HG02642 (cell line): ENCODE data around the gene RP2.
A peak's percentile ranks its signal among the peaks of the same experiment; 100 is the strongest.

Source experiments
- ATAC-seq: cut with Tn5 transposase; IDR thresholded peaks from one replicate; pipeline ENCODE4 v1.9.1; 2021; ENCODE audit warnings: mild to moderate bottlenecking; ENCODE audit not compliant: unreplicated experiment, poor library complexity

Gene RP2

DNA sequence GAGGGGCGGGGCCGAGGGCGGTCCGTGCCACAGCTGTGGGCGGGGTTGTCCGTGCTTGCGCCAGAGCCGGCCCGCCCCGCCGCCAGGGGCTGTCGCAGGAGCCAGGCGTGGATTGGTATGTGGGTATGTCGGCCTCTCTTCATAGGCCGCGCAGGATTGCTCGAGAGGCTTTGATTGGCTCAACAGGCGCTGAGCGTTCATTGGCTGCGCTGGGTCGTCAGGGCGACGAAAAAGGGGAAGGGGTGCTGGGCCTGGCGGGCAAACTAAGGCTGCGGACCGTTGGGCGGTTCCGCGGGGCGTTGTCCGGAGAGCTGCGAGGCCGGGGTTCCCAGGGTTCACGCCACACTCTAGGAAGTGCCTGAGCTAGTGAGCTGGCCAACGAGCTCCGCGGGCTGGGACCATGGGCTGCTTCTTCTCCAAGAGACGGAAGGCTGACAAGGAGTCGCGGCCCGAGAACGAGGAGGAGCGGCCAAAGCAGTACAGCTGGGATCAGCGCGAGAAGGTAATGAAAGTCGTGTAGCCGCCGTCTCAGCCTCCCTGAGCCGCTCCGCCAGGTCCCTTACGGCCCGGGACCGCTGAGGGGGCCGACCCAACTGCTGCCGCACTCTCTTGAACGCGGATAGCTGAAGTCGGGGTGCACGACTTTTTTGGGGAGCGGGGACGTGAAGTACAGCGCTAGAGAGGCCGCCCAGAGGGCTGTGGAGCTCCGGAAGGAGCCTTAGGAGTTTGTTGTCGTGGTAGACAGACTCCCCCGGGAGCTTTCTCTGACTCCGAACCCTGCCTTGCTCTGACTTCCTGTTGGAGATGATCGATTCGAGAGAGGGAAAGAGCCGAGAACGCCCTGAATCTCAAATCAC, at the start of gene RP2:
Gene RP2 (plus strand): TSS at position 343 of the 857 bp plus-strand sequence. CDS start 58 bp downstream, at position 401.
- ATAC-seq: peak; percentile 96

DNA sequence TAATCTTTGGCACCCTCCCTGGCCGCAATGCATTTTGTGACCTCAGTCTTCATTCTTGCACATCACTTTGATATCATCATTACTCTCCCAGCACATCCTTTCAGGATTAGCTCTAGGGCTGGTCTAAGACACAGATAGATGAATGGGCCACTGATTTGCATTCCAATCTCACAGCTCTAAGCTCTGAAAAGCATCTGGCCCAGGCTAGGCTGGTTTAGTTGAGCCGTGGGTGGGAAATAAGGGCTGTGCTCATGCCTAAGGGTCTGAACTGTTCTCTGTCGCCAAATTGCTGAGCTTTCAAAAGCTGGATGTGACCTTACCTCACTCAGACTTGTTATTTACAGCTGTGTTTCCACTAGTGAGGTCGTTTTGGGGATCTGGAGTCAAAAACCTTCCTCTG, 47.9 kb upstream of the RP2 start:
- no peak for ATAC-seq

DNA sequence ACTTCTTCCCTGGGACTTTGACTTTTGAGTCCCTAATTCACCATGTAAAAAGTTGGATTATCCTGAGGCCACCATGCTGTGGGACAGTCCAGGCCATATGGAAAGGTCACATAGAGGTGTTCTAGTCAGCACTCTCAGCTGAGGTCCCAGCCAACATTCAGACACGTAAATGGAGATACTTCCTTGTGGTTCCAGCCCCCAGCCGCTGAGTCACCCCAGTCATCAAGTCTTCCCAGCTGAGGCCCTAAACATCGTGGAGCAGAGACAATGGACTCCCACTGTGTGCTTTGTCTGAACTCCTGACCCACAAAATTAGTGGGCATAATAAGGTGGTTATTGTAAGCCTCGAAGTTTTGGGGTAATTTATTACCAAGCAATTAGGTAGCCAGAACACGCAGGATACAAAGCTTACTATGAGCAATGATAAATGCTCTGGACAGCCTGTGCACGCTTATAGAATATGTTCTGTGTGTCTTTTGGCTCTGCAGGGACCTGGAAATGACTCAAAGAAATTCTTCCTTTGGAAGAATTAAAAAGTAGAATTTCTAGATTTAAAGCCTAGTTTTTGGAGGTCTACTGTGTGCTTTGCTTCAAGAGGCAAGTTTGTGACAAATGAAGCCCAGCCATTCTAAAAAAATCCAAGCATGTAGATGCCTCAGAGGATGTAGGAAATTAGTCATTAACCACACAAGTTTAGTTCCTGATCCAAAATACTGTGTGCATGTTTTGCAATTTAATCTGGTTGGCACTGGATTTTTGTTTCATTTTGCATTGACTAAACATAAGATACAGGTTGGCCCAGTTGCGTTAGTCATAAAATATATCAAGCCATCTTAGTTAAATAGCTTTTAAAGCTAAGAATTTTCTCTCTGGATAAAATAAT, 44.7 kb upstream of the RP2 start:
- no peak for ATAC-seq

DNA sequence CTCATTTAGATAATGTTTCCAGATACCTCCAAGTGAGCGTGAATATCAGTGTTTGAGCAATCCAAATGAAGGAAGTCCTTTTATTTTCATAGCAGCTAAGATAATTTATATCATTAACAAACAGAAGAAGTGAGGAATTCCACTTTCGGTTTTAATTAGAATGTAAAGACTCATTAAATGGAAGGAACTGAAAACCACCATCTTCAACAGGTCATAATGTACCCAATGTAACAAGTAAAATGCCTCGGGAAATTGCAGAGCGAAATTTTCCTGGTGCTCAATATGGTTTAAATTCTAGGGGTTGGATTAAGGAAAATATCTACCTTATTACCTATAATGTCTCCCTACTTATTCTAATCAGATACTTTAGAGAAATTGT, 44.0 kb upstream of the RP2 start:
- ATAC-seq: no peak

DNA sequence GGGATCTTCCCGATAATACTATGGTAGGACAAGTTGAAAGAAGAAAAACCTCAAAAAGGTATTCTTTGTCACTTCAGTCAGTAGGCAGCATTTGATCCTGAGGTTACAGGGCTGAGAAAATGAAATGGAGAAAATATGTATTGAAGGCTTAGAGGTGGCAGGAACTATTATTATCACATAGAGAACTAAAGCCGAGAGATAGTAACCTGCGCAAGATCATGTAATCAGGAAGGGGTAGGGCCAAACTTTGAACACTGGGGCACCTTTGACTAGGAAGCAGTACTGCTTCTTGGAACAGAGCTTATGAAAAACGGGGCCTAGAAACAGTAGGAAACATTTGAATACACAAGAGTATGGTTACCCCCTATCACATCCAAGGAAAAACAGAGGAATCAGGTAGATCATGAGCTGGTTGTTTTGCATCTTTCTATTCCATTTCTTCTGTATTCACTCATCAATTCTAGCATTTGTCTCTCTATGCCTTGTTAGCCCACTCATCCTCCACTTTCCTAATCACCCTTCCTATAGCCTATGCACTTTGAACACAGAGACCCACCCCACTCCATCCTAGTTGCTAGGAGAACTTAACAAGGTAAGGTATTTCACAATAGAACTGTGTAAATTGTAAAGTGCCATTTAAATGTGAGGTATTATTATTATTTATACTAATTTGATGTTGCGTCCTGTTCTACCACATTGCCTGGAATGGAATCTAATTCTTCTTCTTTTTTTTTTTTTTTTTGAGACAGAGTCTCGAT, 43.3 kb upstream of the RP2 start:
- no peak for ATAC-seq

DNA sequence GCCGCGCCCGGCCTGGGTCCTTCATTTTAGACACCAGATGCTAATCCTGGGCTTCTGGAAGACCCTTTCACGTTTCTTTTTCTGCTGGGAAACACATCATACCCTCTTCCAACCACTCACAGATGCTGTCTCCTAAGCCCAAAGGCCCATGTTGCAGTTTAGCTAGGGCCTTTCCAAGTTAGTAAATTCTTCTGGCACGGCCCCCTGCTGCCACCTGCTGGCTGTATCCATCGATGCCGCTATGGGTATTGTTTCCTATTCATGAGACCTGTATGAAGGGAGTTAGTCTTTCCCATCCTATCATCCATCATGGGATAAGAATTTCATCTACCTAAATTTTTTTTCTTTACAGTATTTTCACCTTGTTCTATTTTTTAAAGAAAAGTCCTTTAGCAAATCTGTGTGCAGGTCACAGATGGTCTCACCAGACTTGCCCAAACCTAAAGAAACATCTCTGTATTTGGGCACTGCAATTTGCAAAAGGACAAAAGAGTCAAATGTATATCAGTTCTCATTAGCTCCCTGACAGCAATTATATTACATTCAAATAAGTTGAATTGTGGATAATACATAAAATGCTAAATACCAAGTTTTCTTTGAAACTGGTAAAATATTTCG, 40.2 kb upstream of the RP2 start:
- ATAC-seq: no peak

DNA sequence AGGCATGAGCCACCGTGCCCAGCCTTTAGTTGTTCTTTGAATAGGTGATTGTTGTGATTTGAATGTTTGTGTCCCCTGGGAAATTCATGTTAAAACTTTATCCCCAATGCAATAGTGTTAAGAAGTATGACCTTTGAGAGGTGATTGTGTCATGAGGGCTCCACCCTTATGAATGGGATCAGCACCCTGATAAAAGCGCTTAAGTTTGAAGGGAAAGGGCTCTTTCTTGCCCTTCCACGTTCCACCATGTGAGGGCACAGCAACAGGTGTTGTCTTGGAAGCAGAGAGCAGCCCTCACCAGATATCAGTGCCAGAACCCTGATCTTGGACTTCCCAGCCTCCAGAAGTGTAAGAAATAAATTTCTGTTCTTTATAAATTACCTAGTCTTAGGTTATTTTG, 33.7 kb upstream of the RP2 start:
- no peak for ATAC-seq

DNA sequence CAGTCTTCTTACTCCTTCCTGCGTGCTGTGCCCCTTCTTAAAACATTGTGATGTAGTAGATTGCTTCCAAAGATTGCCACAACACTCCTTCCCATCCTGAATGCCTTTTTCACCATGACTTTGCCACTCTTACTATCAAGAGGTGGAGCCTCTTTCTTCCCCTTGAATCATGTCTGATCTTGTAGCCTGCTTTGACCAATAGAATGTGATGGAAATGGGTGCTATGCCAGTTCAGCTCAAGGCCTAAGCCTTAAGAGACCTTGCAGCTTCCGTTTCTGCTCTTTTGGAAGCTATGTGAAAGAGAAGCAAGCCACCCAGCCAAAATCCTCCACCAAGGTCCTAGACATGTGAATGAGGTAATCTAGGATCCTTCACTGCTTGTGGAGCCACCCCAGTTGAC, 31.6 kb upstream of the RP2 start:
- no peak for ATAC-seq

DNA sequence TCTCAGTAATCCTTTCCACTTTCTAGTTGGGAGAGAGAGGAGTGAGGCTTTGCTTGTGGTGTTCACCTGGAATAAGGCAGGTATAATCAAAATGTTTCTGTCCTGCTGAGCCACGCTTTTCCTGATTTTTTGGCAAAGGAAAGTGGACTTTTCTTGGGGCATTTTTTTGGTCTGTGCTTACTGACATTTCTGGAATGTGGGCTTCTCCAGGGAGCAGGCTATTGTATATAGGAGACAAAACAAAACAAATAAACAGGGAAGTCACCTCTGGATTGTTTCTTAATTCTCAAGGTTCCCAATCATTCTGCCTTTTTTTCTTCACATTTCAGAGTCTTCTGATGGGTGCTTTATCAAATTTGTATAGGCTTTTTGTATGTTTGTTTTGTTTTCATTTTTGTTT, 25.7 kb upstream of the RP2 start:
- no peak for ATAC-seq

DNA sequence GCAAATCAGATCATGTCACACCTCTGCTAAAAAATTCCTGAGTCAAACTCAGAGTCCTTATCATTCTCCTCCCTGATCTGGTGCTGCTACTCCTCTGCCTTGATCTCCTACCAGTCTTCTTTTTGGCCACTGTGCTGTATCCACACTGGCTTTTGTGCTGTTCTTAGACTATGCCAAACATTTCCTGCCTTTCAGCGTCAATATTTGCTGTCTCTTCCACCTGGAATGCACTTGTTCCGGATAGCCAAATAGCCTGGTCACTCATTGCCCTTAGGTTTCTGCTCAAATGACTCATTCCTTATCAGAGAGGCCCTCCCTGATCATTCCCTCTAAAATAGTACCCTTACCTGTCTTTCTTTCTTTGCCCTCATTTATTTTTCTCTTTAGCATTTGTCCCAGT, 24.4 kb upstream of the RP2 start:
- ATAC-seq: no peak

DNA sequence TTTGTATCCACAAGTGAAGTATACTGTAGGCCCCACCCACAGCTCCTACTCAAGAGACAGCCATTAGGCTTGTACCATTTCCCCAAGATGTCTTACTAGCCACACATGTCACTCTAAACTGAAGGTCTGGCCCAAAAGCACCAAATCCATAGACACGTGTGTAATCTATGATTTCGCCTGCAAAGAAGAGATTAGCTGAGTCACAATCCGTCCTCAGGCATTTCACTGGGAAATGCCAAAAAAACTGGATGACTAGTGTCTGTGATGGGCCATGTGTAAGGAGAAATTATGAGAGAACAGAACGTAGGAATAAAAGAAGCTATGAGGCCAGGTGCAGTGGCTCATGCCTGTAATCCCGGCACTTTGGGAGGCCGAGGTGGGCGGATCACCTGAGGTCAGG, 21.9 kb upstream of the RP2 start:
- no peak for ATAC-seq

DNA sequence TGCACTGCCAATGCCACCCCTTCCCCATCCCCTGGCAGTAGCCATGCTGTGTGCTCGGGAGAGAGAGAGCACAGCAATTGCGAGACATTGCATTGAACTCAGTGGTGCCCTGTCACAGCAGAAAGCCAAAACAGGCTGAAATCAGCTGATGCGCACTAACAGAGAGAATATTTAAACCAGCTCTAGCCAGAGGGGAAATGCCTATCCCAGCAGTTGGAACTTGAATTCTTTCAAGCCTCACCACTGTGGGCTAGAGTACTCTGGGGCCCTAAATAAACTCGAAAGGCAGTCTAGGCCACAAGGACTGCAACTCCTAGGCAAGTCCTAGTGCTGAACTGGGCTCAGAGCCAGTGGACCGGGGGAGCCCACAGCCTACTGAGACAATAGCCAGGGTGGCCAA, 17.7 kb upstream of the RP2 start:
- no peak for ATAC-seq

DNA sequence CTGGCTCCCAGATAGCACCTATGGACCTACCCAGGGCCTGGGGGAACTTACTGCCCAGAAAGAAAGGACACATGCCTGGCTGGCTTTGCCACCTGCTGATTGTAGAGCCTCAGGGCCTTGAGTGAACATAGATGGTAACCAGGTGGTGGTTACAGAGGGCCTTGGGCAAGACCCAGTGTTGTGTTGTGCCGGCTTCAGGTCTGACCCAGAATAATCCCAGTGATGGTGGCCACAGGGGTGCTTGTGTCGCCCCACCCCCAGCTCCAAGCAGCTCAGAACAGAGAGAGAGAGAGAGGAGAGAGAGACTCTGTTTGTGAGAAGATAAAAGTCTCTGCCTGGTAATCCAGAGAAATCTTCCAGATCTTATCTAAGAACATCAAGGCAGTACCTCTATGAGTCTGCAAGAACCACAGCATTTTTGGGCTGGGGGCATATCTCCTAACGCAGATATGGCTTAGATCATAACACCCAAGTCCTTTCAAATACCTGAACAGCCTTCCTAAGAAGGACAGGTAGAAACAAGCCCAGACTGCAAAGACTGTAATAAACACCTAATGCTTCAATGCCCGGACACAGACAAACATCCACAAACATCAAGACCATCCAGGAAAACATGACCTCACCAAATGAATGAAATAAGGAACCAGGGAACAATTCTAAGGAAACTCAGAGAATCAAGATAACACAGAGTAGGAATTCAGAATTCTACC, 16.3 kb upstream of the RP2 start:
- no peak for ATAC-seq

DNA sequence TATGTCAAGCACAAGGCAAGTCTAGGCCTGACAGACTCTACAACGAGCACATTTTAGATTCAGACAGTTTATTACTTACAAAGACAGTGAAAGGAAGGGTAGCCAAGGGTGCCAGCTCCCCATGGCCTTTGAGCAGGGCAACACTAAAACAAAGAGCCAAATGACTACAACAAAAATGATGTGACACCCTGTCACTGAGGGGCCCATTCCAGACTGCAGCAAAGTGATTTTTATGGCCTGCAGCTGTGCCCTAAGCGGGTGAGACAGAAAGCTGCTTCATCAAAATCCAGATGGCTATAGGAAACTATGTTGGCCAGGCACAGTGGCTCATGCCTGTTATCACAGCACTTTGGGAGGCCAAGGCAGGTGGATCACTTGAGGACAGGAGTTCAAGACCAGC, 13.4 kb upstream of the RP2 start:
- no peak for ATAC-seq

DNA sequence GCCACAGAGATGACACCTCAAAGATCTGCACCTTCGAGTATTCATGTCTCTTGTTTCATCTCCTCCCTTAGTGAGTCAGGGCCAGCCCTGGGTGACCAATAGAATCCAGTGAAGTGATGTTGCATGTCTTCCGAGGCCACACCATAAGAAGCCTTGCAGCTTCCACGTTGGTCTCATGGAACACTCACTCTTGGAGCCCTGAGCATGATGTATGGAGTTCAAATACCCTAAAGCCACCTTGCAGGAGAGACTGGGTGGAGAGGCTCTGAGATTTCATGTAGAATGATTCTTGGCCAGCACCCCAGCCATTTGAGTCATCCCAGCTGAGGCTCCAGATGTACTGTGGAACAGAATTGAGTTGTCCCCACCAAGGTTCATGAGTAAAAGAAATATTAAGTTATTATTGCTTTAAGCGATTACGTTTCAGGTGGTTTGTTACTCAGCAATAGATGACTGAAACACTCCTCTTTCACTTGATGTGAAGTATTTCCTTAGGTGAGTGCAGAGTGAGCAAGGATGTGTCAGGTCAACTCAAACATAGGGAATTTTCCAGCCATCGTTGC, 5.0 kb upstream of the RP2 start:
- ATAC-seq: no peak

DNA sequence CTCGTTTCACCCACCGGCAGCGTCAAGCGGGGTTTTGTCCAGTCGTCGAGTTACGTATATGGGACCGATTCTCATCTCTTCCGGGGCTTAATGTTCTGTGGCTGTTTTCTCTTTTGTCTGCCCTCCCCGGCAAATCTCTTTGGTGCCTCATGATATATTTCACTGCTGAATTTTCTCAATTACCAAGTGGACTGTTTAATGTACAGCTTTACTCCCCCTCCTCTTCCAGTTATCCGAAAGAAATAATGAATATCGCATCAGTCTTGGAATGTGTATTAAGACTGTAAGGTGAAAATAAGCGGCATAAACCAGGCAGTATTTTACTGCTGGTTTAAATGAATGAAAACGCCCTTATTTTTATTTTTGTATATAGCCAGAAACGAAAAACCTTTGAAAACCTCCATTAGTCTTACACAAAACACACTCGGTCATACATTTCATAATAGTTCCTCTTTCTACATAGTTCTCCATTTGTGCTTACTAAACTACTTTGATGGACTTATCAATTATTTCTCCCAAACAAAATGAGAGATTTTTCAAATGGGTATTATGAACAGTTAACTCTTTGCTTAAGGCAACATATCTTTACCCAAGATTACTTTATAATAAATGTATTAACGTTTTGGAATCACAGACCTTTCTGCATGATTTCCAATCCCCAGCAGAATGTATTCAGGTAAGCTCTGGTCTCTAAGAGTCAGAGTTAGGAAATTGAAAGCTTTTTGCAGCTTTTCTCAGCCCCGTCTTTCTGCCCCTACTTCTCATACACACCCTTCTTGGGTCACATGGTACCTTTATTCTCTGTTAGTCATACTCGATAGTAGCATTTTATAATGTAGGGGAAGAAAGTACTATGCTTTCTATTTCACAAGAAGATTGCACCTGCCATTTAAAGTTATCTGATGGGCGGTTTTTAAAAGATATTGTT, 979 bp downstream of the RP2 start:
- no peak for ATAC-seq

DNA sequence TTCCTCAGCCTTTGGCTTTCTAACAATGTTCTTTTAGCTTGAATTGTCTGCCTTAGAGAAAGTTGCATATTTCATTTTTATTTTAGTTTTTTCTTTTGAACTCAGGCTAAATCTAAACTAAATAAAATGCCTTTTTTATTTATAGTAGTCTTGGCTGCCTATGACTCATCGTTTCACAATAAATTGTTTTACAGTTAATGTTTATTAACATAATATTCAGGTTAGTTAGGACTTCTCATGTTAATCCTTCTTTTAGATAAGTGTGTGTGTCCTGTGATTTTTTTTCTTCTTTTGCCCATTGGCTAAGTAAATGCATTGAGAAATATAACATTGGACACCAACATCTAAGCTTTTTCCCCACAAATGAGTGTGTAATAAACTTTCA, 1.6 kb downstream of the RP2 start:
- ATAC-seq: no peak

DNA sequence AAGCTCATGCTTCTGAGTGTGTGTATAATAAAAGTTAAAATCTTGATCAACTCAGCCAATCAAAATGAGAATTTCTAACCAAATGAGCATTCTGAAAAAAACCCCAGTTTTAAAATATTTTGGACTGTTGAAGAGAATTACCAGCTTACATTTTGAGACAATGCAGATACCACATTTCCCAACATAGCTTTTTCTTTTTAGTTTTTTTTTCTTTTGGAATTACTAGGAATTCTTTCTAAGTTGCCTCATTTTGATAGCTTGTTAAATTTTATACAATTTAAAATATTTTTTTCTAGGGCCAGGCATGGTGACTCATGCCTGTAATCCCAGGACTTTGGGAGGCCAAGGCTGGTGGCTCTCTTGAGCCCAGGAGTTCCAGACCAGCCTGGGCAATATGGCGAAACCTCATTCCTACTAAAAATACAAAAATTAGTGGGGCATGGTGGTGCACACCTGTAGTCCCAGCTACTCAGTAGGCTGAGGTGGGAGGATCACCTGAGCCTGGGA, 2.2 kb downstream of the RP2 start:
- ATAC-seq: no peak
